Left ventricle myocardium superior (tissue), 1 donor: ENCODE data around the gene TMEM107. TPM values are rescaled to one million over a fixed set of nuclear protein-coding genes. Genes with fewer than 3 reads are reported as not detected.

ENCODE experiments used
- ATAC-seq: fragments of 200-7000 bp; cut with Tn5 transposase; one replicate; pipeline ENCODE4 v1.9.1; 2020; ENCODE audit warnings: mild to moderate bottlenecking, moderate library complexity
- DNase-seq: peaks from one replicate; pipeline ENCODE4 v3.0.0-alpha.2; 2020
- intact Hi-C: fragments of 100-400 bp; cut with micrococcal nuclease; formaldehyde crosslinking; loops from one replicate; pipeline ENCODE4 v1.11.0; 2022
- total RNA-seq: library from RNA; stranded (reverse); fragmentation: NEBNext Ultra II Directional; extraction: Animal tissue kit (Norgen Biotek cat#: 25700); gene quantifications from one replicate; pipeline ENCODE4 v1.2.1, GENCODE V29; 2021
- donor health status: DM: no; HTN: yes; CAD: no; lungs with severe emphysema.

TMEM107 gene
- total RNA-seq, 1 donor from 2014 or later: 5.2 TPM

DNA sequence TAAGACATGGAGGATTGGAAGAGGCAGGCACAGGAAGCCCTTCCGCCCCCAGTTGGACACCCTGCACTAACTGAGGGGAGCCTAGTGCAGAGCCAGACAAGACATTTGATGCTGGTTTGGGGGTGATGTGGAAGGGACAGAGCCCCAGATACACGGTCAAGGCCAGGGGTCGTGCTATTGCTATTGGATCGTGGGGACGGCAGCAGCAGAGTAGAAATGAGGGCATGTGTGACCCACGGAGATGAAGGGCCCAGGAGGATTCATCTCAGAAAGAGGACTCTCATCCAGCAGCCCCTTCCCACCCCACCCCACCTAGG lies 11.4 kb downstream of the TMEM107 start:
- DNase-seq: no peak
- intact Hi-C loops: no loop called here
- ATAC-seq: no peak

GRCh38 chr17:8163978-8164814 lies 12.0 kb downstream of the TMEM107 start:
- DNase-seq: peak; percentile 87
- intact Hi-C loops: no loop called here
- peak; percentile 85 for ATAC-seq

- ATAC-seq: peak; percentile 8
- DNase-seq: no peak
- intact Hi-C loops: no loop called here
Observed at GRCh38 chr17:8162997-8163977, 12.9 kb downstream of the TMEM107 start.

DNA sequence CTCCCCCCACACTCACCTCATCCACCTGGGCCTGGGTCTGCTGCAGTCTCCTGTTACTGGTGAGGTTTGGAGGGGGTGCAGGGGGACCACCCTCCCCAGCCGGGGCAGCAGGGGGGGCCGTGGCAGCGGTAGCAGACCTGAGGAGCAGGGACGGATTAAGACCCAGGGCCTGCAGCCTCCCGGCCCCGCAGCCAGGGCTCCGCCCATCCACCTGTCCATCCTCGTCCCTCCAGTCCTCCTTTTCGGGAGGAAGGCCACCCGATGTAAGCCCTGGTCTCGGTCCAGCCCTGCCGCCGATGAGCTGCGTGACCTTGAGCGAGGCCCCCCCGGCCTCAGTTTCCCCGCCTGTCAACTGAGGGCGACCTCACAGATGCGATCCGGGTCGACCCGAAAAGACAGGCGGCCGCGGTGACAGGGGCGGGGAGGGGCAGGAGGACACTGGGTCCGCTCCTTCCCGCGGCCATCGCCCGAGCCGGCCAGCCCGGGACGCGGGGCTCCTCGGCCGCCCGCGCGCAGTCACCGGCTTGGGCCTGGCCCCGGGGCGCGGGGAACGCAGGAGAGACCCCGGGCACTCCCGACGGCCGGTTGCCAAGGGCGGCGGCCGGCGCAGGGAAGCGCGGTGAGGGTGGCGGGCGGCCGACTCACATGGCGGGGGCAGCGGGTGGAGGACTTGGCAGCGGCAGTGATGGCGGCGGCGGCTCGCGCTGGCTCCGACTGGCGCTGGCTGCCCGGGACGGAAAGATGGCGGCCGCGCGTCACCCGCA lies 13.8 kb downstream of the TMEM107 start, which contains the start of gene VAMP2:
VAMP2 (minus strand) TSS at position 716 of the 764 bp plus-strand sequence; CDS start at position 647, 69 bp downstream.
- peak; percentile 93 for DNase-seq

GRCh38 chr17:8161289-8162232 lies 14.6 kb downstream of the TMEM107 start:
- DNase-seq (no peak), ATAC-seq (no peak)
- intact Hi-C loops: no loop called here

More for the DNA sequence above, 13.8 kb downstream of the TMEM107 start, which contains the start of gene VAMP2:
- intact Hi-C loops: no loop called here
- peak; percentile 59 for ATAC-seq

DNA sequence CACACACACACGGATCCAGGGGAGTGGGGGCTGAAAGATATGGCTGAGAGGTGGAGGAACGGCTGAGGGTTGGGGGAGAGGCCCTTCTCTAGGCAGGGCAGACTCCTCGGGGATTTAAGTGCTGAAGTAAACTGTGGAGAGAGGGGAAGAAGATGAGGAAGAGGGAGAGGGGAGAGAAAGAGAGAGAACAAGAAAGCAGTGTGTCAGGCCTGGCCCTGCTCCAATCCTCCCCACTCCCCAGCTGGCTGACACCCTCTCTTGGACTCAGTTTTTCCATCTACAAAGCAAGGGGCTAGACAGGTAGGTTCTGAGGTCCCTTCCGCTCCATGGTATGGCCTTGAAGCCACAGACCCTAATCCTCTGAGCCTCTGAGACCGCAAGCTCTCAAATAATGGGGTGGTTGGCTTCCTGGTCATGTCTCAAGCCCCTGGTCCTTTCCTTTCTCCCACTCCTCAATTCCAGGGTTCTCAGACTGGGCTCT lies 15.4 kb downstream of the TMEM107 start:
- no peak for ATAC-seq
- peak; percentile 27 for DNase-seq
- intact Hi-C loops: no loop called here

DNA sequence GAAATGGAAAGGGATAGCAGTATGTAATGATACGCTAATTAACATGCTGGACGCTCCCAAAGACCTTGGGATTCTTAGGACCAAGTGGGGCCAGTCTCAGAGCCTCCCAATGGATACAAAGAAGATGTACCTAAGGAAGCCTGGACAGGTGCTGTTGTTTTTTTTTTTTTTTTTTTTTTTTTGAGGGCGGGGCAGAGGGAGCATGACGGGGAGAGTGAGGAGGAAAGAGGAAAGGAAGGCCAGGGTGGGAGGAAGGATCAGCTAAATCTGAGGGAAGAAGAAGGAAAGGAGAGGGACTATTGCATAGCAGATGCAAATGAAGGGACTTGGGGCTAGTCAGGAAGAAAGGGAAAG lies 16.0 kb downstream of the TMEM107 start:
- no peak for DNase-seq
- no peak for ATAC-seq
- intact Hi-C loops: no loop called here

GRCh38 chr17:8159459-8160223 lies 16.5 kb downstream of the TMEM107 start:
- ATAC-seq (no peak), DNase-seq (peak; percentile 13)
- intact Hi-C loops: no loop called here

- DNase-seq (no peak), ATAC-seq (no peak)
- intact Hi-C loops: no loop called here
Observed at GRCh38 chr17:8159032-8159400, 17.2 kb downstream of the TMEM107 start.

DNA sequence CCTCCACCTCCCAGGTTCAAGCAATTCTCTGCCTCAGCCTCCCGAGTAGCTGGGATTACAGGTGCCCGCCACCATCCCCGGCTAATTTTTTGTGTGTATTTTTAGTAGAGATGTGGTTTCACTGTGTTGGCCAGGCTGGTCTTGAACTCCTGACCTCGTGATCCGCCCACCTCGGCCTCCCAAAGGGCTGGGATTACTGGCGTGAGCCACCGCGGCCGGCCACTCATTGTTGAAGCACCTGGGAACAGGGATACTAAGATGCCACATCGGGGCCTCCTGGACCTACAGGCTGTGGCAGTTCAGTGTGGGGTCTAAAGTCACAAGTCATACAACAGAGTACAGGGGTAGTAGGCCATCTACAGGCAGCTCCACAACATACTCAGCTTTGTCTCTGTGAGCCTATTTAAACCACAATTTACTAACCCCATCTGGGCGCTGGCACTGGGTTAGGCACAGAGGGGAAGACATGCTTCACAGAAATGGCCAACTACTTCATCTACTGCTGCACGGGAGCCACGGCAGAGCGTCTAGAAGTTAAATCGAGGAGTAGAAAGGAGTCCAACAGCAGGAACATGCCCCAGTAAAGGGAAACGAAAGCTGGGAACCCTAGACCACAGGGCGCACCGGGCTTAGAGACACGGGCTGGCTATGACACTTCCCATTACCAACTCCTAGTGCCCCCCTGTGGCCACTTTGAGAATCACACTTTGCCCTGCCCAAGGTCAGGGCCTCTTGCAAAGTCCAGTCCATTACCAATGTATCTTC lies 17.7 kb downstream of the TMEM107 start:
- DNase-seq (peak; percentile 94), ATAC-seq (peak; percentile 5)
- intact Hi-C loops: no loop called here

GRCh38 chr17:8156246-8156992 lies 19.8 kb downstream of the TMEM107 start:
- DNase-seq (peak; percentile 100), ATAC-seq (peak; percentile 62)
- intact Hi-C loops: no loop called here

GRCh38 chr17:8155996-8156245 lies 20.3 kb downstream of the TMEM107 start:
- intact Hi-C loops: no loop called here
- DNase-seq (peak; percentile 54), ATAC-seq (no peak)

DNA sequence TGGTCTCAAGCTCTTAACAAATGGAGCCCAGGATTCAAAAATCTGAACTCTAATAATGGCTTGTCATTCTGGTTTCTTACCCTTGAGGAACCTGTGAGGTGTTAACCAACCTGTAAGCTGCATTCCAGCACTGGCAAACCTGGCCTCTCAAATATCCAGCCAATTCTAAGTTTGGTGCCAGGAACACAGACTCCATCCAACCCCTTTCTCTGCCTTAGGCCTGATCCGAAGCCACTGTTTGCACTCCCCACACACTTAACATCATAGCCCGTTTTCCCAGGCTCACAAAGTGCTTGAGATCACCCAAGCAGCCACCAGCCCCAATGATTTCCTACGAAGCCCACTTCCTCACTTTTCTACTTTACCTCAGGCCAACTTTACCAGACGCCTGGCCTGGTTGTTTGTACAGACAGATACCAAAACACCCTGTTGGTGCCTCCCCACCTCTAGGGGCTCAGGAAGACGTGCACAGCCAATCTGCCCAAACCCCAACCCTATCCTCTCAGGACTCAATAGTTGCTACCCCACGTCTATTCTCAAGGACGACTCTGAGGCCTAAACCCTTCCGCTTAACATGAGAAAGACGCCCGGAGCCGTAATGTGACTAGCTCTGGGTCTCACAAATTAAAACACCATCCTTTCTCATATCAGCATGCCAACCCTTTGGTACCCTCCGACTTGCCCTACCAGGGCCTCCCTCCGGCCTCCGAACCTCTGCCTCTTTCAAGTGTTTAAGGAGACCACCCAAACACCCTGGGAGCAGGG lies 20.8 kb downstream of the TMEM107 start:
- no peak for DNase-seq
- no peak for ATAC-seq
- intact Hi-C loops: no loop called here

- intact Hi-C loops: no loop called here
- ATAC-seq (no peak), DNase-seq (no peak)
Observed at GRCh38 chr17:8154608-8155155, 21.5 kb downstream of the TMEM107 start.

GRCh38 chr17:8153957-8154607 lies 22.1 kb downstream of the TMEM107 start:
- intact Hi-C loops: no loop called here
- ATAC-seq: peak; percentile 55

More at GRCh38 chr17:8153957-8154607, 22.1 kb downstream of the TMEM107 start:
- DNase-seq: peak; percentile 100
